Measurements from ENCODE around the gene TTC9B.

Gene TTC9B

DNA sequence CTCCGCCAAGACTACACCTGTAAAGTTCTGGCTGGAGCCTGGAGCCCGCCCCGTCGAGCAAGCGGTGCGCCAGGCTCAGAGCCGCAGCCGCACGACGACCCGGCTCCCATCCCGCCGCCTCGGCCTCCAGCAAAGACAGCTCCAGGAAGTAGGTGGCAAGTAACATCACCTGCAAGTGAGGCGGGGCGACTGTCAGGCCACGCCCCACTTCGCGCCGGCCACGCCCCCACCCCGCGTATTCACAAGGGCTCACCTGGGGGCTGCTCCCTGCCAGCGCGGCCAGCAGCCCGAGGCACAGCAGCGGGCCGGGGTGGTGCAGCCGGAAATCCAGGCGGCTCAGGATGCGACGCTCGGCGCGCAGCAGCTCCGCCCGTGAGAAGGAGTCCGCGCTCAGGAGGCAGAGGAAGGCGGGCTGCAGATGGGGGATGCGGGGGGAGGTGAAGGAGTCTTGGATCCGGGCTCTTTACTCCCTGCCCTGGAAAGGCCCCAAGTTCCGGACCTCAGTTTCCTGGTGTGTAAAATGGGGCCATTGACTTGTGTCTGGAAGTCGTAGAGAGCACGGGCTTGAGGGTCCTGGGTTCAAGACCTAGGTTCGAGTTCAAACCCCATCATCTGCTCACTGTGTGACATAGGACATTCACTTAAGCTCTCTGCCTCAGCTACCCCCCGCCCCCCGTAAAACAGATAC is 5.1 kb upstream of the TTC9B start:
- no peak for ATAC-seq
- TF ChIP-seq, protein P1, sequence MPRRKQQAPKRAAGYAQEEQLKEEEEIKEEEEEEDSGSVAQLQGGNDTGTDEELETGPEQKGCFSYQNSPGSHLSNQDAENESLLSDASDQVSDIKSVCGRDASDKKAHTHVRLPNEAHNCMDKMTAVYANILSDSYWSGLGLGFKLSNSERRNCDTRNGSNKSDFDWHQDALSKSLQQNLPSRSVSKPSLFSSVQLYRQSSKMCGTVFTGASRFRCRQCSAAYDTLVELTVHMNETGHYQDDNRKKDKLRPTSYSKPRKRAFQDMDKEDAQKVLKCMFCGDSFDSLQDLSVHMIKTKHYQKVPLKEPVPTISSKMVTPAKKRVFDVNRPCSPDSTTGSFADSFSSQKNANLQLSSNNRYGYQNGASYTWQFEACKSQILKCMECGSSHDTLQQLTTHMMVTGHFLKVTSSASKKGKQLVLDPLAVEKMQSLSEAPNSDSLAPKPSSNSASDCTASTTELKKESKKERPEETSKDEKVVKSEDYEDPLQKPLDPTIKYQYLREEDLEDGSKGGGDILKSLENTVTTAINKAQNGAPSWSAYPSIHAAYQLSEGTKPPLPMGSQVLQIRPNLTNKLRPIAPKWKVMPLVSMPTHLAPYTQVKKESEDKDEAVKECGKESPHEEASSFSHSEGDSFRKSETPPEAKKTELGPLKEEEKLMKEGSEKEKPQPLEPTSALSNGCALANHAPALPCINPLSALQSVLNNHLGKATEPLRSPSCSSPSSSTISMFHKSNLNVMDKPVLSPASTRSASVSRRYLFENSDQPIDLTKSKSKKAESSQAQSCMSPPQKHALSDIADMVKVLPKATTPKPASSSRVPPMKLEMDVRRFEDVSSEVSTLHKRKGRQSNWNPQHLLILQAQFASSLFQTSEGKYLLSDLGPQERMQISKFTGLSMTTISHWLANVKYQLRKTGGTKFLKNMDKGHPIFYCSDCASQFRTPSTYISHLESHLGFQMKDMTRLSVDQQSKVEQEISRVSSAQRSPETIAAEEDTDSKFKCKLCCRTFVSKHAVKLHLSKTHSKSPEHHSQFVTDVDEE (CRISPR knock-in tag; IDR thresholded peaks at IDR 0.05): no peak
- TF ChIP-seq ZFP30 (CRISPR knock-in tag; IDR thresholded peaks at IDR 0.05): no peak
- TF ChIP-seq PPARA (CRISPR knock-in tag; IDR thresholded peaks at IDR 0.05; ENCODE audit: borderline replicate concordance): no peak
- no peak for TF ChIP-seq GLIS3 (CRISPR knock-in tag; IDR thresholded peaks at IDR 0.05)
- TF ChIP-seq, protein P2, sequence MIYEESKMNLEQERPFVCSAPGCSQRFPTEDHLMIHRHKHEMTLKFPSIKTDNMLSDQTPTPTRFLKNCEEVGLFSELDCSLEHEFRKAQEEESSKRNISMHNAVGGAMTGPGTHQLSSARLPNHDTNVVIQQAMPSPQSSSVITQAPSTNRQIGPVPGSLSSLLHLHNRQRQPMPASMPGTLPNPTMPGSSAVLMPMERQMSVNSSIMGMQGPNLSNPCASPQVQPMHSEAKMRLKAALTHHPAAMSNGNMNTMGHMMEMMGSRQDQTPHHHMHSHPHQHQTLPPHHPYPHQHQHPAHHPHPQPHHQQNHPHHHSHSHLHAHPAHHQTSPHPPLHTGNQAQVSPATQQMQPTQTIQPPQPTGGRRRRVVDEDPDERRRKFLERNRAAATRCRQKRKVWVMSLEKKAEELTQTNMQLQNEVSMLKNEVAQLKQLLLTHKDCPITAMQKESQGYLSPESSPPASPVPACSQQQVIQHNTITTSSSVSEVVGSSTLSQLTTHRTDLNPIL (CRISPR knock-in tag; IDR thresholded peaks at IDR 0.05; ENCODE audit: low read depth): no peak
- TF ChIP-seq TCF4 (CRISPR knock-in tag; IDR thresholded peaks at IDR 0.05; ENCODE audit: borderline replicate concordance): no peak
- no peak for TF ChIP-seq SNAI2 (CRISPR knock-in tag; IDR thresholded peaks at IDR 0.05)
- TF ChIP-seq ZNF70 (CRISPR knock-in tag; IDR thresholded peaks at IDR 0.05): no peak
- TF ChIP-seq BACH2 (CRISPR knock-in tag; IDR thresholded peaks at IDR 0.05; ENCODE audit: borderline replicate concordance): no peak
- TF ChIP-seq OSR1 (CRISPR knock-in tag; IDR thresholded peaks at IDR 0.05): no peak
- no peak for TF ChIP-seq TOX (CRISPR knock-in tag; IDR thresholded peaks at IDR 0.05; ENCODE audit: borderline replicate concordance)
- no peak for TF ChIP-seq ESRRG (CRISPR knock-in tag; IDR thresholded peaks at IDR 0.05)

DNA sequence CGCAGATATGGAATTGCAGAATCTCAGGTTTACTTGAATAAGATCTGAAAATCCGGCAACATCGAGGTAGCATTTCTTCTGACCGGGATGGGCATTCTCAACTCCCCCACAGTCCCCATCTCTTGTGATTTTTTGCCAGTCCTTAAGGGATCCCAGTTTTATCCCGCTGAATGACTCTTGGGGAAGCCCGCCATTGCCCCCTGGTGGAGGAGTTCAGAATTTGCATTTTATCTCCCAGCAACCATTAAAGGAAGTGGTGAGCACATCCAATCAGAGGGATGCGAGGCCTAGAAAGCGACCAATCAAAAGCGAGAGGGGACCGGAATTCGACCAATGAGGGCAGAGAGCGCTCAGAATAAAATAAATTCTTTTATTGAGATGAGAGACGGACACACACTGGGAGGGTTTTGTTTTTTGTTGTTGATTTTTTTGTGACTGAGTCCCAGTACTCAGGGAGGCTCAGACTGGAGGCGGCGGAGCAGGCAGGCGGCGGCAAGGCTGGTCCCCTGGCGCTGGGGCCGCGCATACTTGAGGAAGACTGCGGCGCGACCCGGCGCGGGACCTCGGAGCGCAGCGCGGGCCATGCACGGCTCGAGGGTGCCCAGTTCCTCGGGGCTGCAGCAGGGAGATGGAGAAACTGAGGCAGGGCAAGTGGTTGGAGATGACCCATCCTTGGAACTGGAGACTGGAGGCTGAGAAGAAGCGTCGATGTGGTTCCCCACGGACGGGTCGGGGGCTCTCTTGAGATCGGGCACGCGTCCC is 3.9 kb upstream of the TTC9B start:
- no peak for TF ChIP-seq OSR1 (CRISPR knock-in tag; IDR thresholded peaks at IDR 0.05)
- TF ChIP-seq, protein P2 (CRISPR knock-in tag; IDR thresholded peaks at IDR 0.05; ENCODE audit: low read depth): no peak
- TF ChIP-seq RARB (CRISPR knock-in tag; IDR thresholded peaks at IDR 0.05): no peak
- no peak for TF ChIP-seq CSDC2 (CRISPR knock-in tag; IDR thresholded peaks at IDR 0.05)
- no peak for TF ChIP-seq ZNF8 (CRISPR knock-in tag; IDR thresholded peaks at IDR 0.05)
- no peak for TF ChIP-seq ZFP3 (CRISPR knock-in tag; IDR thresholded peaks at IDR 0.05)
- TF ChIP-seq, protein P3, sequence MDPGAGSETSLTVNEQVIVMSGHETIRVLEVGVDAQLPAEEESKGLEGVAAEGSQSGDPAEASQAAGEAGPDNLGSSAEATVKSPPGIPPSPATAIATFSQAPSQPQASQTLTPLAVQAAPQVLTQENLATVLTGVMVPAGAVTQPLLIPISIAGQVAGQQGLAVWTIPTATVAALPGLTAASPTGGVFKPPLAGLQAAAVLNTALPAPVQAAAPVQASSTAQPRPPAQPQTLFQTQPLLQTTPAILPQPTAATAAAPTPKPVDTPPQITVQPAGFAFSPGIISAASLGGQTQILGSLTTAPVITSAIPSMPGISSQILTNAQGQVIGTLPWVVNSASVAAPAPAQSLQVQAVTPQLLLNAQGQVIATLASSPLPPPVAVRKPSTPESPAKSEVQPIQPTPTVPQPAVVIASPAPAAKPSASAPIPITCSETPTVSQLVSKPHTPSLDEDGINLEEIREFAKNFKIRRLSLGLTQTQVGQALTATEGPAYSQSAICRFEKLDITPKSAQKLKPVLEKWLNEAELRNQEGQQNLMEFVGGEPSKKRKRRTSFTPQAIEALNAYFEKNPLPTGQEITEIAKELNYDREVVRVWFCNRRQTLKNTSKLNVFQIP (CRISPR knock-in tag; IDR thresholded peaks at IDR 0.05; ENCODE audit: borderline replicate concordance, low read depth): no peak
- TF ChIP-seq, protein P4, sequence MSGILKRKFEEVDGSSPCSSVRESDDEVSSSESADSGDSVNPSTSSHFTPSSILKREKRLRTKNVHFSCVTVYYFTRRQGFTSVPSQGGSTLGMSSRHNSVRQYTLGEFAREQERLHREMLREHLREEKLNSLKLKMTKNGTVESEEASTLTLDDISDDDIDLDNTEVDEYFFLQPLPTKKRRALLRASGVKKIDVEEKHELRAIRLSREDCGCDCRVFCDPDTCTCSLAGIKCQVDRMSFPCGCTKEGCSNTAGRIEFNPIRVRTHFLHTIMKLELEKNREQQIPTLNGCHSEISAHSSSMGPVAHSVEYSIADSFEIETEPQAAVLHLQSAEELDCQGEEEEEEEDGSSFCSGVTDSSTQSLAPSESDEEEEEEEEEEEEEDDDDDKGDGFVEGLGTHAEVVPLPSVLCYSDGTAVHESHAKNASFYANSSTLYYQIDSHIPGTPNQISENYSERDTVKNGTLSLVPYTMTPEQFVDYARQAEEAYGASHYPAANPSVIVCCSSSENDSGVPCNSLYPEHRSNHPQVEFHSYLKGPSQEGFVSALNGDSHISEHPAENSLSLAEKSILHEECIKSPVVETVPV (CRISPR knock-in tag; IDR thresholded peaks at IDR 0.05): no peak
- no peak for TF ChIP-seq ISL1 (CRISPR knock-in tag; IDR thresholded peaks at IDR 0.05)
- TF ChIP-seq, protein P5, sequence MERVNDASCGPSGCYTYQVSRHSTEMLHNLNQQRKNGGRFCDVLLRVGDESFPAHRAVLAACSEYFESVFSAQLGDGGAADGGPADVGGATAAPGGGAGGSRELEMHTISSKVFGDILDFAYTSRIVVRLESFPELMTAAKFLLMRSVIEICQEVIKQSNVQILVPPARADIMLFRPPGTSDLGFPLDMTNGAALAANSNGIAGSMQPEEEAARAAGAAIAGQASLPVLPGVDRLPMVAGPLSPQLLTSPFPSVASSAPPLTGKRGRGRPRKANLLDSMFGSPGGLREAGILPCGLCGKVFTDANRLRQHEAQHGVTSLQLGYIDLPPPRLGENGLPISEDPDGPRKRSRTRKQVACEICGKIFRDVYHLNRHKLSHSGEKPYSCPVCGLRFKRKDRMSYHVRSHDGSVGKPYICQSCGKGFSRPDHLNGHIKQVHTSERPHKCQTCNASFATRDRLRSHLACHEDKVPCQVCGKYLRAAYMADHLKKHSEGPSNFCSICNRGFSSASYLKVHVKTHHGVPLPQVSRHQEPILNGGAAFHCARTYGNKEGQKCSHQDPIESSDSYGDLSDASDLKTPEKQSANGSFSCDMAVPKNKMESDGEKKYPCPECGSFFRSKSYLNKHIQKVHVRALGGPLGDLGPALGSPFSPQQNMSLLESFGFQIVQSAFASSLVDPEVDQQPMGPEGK (CRISPR knock-in tag; IDR thresholded peaks at IDR 0.05; ENCODE audit: borderline replicate concordance): no peak
- no peak for TF ChIP-seq ZNF70 (CRISPR knock-in tag; IDR thresholded peaks at IDR 0.05)
- TF ChIP-seq ESRRG (CRISPR knock-in tag; IDR thresholded peaks at IDR 0.05): no peak
- TF ChIP-seq ARNTL (CRISPR knock-in tag; IDR thresholded peaks at IDR 0.05; ENCODE audit: borderline replicate concordance, low read depth): no peak
- TF ChIP-seq ZFP30 (CRISPR knock-in tag; IDR thresholded peaks at IDR 0.05): no peak
- TF ChIP-seq TCF4 (CRISPR knock-in tag; IDR thresholded peaks at IDR 0.05; ENCODE audit: borderline replicate concordance): no peak
- no peak for TF ChIP-seq SNAI2 (CRISPR knock-in tag; IDR thresholded peaks at IDR 0.05)
- TF ChIP-seq ZNF565 (CRISPR knock-in tag; conservative IDR thresholded peaks at IDR 0.05; ENCODE audit: low read depth): no peak
- TF ChIP-seq GLIS3 (CRISPR knock-in tag; IDR thresholded peaks at IDR 0.05): no peak
- ATAC-seq: peak; percentile 79
